Left colon (tissue), 2 donors: ENCODE data around the gene DOCK10. TPM values are rescaled to one million over a fixed set of nuclear protein-coding genes. Genes with fewer than 3 reads are reported as not detected.
A peak's percentile ranks its signal among the peaks of the same experiment; 100 is the strongest.

Experiments
- ATAC-seq: fragments of 200-7000 bp; cut with Tn5 transposase; one replicate; pipeline ENCODE4 v1.9.1; 2020; ENCODE audit warnings: mild to moderate bottlenecking, moderate library complexity
- DNase-seq, 2 donors: peaks; one replicate each; pipeline ENCODE4 v3.0.0-alpha.2; 2020
- intact Hi-C, 2 donors: fragments of 100-400 bp; cut with DNase I in 1 of 2; cut with micrococcal nuclease in 1 of 2; formaldehyde crosslinking; loops; one replicate each; pipeline versions ENCODE4 v1.11.2 to v1.14.0; 2022; cut with DNase I, micrococcal nuclease
- total RNA-seq, 2 donors: library from RNA; stranded (reverse); fragmentation: NEBNext Ultra II Directional; extraction: Animal tissue kit (Norgen Biotek cat#: 25700); gene quantifications; one replicate each; pipeline ENCODE4 v1.2.1, GENCODE V29; 2021
- donor health status: DM: no; HTN: no; CAD: no.
- donor health status: DM: yes; HTN: yes; CAD: no.

DOCK10 gene
- total RNA-seq, 2 donors from 2014 or later = 11.9 to 14.0 TPM

DNA sequence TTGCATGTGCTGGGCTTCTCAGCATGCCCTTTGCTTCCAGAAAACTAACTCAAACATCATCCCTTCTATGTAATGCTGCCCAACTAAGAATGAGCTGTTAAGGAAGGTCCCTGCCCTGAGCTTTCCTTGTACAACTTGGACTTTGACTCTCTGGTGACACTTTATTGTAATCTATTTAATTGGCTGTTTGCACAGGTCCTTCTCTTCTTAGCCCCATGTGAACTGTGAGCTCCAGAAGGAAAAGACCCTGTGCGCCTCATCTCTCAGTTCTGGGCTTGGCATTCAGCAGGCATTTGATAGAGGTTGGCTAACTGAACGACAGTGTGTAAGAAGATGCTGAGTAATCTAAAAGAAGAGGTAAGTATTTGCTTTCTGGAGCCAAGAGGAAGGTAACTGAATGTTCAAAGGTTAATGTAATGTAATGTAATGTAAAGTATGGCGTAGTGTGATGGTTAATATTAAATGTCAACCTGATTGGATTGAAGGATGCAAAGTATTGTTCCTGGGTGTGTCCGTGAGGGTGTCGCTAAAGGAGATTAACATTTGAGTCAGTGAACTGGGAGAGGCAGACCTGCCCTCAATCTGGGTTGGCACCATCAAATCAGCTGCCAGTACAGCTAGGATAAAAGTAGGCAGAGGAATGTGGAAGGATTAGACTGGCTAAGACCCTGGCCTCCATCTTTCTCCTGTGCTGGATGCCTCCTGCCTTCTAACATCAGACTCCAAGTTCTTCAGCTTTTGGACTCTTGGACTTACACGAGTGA is 265.3 kb downstream of the DOCK10 start:
- intact Hi-C loops = no loop called here
- ATAC-seq = peak; percentile 94
- DNase-seq = peak; percentile 17 to 63

- intact Hi-C loops = no loop called here
- ATAC-seq (peak; percentile 36), DNase-seq (peak in 1 of 2 donors; percentile 19)
Observed at GRCh38 chr2:224775647-224776046, 266.6 kb downstream of the DOCK10 start.

- DNase-seq (no peak), ATAC-seq (no peak)
- intact Hi-C loops = no loop called here
Observed at GRCh38 chr2:224774735-224775134, 267.5 kb downstream of the DOCK10 start.

DNA sequence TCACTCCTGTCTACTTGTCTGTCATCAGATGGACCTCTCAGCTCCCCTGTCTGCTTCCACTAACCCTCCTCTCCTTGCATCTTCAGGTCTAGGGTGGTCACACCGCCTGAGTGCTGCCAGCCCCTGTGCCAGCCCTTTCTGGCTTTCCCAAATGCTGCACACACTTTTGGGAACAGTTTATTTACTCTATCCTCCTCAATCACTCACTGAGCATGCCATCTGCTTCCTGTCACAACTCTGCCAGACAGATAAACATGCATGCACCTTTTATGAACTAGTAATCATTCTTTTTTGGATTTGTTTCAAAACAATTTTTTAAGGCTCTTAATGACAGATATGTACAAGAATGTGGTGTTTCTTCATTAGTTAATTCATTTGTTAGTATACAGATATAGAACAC is 269.8 kb downstream of the DOCK10 start:
- DNase-seq (no peak), ATAC-seq (no peak)
- intact Hi-C loops = no loop called here

- ATAC-seq = no peak
- intact Hi-C loops = no loop called here
- DNase-seq = no peak
Observed at GRCh38 chr2:224769489-224769888, 272.8 kb downstream of the DOCK10 start.

- intact Hi-C loops = no loop called here
- no peak for ATAC-seq
- DNase-seq = no peak
Observed at GRCh38 chr2:224764565-224765236, 277.6 kb downstream of the DOCK10 start.

DNA sequence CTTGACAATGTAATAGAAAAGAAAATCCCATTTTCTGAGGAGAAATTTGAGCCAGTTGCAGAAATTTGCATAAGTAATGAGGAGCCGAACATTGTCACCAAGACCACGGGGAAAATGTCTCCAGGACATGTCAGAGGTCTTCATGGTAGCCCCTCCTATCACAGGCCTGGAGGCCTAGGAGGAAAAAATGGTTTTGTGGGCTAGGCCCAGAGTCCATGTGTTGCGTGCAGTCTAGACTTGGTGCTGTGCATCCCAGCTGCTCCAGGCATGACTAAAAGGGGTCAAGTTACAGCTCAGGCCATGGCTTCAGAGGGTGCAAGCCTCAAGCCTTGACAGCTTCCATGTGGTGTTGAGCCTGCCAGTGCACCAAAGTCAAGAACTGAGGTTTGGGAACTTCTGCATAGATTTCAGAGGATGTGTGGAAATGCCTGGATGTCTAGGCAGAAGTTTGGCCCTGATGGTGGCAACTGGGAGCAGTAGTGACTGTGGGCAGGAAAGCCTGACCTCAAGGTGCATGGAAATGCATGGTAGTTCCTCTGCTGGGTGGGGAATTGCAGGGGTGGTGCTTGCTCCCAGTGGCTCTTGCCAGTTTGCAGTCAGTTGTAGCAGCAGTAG is 284.2 kb downstream of the DOCK10 start:
- intact Hi-C loops = no loop called here
- ATAC-seq = no peak
- no peak for DNase-seq

DNA sequence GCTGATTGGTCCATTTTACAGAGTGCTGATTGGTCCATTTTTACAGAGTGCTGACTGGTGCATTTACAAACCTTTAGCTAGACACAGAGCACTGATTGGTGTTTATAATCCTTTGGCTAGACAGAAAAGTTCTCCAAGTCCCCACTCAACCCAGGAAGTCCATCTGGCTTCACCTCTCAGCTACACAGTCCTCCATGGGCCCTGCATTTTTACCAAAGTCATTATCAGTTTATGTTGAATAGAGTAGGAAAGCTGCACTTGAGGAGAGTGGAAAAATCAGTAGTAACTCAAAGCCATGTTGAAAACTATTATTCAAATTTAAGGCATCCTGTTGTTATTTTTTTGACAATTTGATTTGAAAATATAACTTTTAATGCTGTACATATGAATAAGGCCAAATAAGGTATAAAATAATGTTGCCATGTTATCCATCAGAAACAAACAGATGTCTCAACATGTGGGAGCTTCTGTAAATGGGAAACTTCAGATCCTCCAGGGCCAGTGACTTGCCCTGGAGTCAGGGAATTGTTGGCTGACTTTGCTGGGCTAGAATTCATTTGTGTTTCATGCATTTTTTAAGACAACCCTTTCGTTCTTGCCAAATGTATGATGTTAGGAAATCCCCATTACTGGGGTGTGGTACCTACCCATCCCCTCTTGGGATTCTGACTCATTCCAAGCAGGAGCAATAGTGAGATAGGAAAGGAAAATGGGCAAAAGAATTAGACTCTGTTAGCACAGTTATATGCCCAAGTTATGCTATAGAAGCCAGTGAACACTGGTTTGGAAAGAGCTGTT is 288.3 kb downstream of the DOCK10 start:
- no peak for ATAC-seq
- intact Hi-C loops = no loop called here
- DNase-seq = no peak

DNA sequence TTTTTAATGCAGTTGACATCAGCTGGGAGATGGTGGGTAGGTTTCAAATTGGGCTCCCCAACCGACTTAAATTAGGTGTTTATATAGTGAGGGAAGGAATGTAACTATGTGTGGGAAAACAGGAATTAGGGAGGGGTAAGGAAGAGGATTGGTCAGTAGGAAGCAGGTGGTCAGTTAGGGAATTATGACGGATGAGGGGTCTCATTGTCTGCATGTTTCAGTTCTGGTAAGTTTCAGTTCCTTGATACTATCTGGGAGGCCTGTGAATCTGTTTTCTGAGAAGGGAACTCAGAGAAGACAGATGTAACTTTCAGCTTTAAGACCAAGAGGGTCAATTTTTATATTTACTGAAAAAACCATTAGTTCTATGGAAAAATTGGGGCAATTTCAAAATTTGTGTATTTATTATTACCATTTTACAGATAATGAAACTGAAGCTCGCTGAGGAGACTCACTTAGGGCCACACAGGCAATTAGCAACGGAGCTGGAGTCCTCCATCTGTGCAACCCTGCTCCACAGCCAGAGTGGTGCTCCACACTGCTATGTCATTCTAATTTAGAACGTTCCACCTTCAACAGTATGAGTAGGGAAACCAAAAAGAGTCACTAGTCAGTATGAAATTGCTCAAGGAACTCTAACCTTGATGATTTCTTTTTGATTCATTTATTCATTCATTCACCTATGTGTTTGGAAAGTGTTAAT is 290.1 kb downstream of the DOCK10 start:
- DNase-seq = no peak
- intact Hi-C loops = no loop called here
- ATAC-seq = no peak

GRCh38 chr2:224749136-224749535 is 293.1 kb downstream of the DOCK10 start:
- ATAC-seq (peak; percentile 36), DNase-seq (no peak)
- intact Hi-C loops = no loop called here

DNA sequence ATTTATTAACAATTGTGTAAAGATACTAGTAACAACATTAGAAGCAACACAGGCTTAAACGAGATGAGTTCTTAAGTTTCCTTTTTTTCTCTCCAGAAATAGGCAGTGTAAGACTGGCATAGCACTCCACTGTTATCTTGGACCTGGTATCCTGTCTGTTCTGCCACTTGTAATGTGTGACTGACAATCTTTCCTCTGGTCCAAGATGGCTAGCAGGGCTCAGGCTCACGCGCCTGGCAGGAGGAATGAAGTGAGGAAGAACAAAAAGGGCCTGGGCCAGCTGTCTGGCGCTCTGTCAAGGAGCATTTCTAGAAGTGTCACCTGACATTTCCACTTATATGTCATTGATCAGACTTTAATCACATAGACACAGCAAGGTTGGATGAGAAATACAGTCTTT is 294.5 kb downstream of the DOCK10 start:
- intact Hi-C loops = no loop called here
- DNase-seq = no peak
- no peak for ATAC-seq

- DNase-seq = no peak
- intact Hi-C loops = no loop called here
- ATAC-seq = no peak
Observed at GRCh38 chr2:224736227-224736626, 306.0 kb downstream of the DOCK10 start.

DNA sequence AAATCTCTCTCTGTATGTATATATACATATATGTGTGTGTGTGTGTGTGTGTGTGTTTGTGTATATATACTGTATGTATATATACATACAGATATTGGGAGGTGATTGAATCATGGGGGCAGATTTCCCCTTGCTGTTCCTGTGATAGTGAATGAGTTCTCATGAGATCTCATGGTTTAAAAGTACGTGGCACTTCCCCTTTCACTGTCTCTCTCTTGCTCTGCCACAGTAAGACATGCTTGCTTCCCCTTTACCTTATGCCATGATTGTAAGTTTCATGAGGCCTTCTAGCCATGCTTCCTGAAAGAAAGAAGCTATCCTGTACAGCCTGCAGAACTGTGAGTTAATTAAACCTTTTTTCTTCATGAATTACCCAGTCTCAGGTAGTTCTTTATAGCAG is 307.3 kb downstream of the DOCK10 start:
- intact Hi-C loops = no loop called here
- DNase-seq = no peak
- no peak for ATAC-seq

- ATAC-seq (no peak), DNase-seq (no peak)
- intact Hi-C loops = no loop called here
Observed at GRCh38 chr2:224731665-224732064, 310.6 kb downstream of the DOCK10 start.

DNA sequence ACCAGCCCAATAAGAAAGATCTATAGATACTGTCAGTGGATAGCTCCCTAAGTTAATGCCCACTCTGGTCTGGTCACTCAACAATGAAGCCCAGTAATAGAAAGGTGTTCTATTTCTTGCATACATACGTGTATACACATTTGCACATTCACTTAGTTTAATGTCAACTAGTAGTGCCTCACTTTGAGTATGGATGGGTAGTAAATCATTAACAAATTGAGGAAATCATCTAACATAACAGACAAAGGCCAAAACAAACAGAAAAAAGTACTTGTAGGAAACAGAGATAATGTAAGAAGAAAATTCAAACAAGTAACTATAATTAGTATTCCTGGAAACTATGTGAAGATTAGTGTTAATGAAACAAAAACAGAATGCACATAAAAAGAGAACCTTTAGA is 312.8 kb downstream of the DOCK10 start:
- intact Hi-C loops = no loop called here
- DNase-seq (no peak), ATAC-seq (no peak)

GRCh38 chr2:224724331-224724730 is 317.9 kb downstream of the DOCK10 start:
- intact Hi-C loops = no loop called here
- DNase-seq (no peak), ATAC-seq (no peak)

- no peak for DNase-seq
- intact Hi-C loops = no loop called here
- no peak for ATAC-seq
Observed at GRCh38 chr2:224723586-224724217, 318.6 kb downstream of the DOCK10 start.

- intact Hi-C loops = no loop called here
- DNase-seq (no peak), ATAC-seq (no peak)
Observed at GRCh38 chr2:224722770-224723169, 319.5 kb downstream of the DOCK10 start.
